ENCODE results near the gene KRT3. TPM values are rescaled to one million over a fixed set of nuclear protein-coding genes. Genes with fewer than 3 reads are reported as not detected.

The KRT3 gene
- total RNA-seq, 1 experiment from 2014 or later = not detected

DNA sequence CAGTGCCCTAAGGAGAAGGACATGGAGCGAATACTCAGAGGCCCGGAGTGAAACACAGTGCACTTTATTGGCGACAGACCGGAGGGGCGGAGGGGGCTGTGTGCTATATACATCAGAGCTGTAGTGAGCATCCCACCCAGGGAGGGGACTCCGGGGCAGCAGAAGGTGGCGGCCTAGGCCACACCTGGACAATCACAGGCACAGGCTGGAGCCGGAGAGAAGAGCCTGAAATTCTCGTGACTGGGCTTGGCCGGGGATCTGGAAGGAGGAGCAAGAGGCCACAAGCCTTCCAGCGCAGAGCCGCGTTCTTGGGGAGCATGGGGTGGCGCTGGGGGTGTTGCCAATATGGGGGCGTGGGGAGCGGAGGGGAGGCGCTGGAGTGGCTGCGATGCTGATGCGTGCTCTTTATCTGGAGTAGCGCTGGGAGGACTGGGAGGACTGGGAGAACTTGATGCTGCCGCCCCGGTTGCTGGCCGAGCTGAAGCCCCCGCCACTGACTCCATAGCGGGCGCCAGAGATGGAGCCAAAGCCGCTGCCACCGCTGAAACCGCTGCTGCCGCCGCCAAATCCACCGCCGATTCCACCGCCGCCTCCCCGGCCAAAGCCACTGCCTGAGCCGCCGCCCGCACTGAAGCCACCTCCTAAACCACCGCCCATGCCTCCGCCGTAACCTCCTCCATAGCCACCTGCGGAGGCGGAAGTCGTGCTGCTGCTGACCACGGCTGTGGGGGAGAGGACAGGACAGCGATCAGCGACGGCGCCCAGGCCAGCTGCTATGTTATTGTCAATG is 6.1 kb downstream of the KRT3 start:
- TF ChIP-seq ZFX (IDR thresholded peaks at IDR 0.05) (no peak), ELF1 (IDR thresholded peaks at IDR 0.05; ENCODE audit: borderline replicate concordance, low read depth) (no peak), TCF7L2 (IDR thresholded peaks at IDR 0.05; ENCODE audit: borderline replicate concordance, extremely low read depth, insufficient read depth, insufficient read length) (no peak), JUND (IDR thresholded peaks at IDR 0.05) (no peak), CEBPB (IDR thresholded peaks at IDR 0.05; ENCODE audit: low read depth) (no peak), POLR2AphosphoS5 (IDR thresholded peaks at IDR 0.05; ENCODE audit: low read depth, low read length) (no peak), ZNF274 (IDR thresholded peaks at IDR 0.05; ENCODE audit: low read depth, low read length) (no peak), EZH2phosphoT487 (IDR thresholded peaks at IDR 0.05; ENCODE audit: borderline replicate concordance) (no peak), FOSL1 (IDR thresholded peaks at IDR 0.05; ENCODE audit: low read depth) (no peak), SRF (IDR thresholded peaks at IDR 0.05; ENCODE audit: low read depth) (no peak), SP1 (IDR thresholded peaks at IDR 0.05; ENCODE audit: low read depth) (no peak), CBX3 (IDR thresholded peaks at IDR 0.05; ENCODE audit: low read depth) (no peak), POLR2A (IDR thresholded peaks at IDR 0.05; ENCODE audit: borderline replicate concordance, extremely low read depth, insufficient read depth, insufficient read length) (no peak), EGR1 (IDR thresholded peaks at IDR 0.05; ENCODE audit: low read depth) (no peak)
- TF ChIP-seq, protein P1, sequence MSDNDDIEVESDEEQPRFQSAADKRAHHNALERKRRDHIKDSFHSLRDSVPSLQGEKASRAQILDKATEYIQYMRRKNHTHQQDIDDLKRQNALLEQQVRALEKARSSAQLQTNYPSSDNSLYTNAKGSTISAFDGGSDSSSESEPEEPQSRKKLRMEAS (IDR thresholded peaks at IDR 0.05) = no peak
- TF ChIP-seq, protein P2, sequence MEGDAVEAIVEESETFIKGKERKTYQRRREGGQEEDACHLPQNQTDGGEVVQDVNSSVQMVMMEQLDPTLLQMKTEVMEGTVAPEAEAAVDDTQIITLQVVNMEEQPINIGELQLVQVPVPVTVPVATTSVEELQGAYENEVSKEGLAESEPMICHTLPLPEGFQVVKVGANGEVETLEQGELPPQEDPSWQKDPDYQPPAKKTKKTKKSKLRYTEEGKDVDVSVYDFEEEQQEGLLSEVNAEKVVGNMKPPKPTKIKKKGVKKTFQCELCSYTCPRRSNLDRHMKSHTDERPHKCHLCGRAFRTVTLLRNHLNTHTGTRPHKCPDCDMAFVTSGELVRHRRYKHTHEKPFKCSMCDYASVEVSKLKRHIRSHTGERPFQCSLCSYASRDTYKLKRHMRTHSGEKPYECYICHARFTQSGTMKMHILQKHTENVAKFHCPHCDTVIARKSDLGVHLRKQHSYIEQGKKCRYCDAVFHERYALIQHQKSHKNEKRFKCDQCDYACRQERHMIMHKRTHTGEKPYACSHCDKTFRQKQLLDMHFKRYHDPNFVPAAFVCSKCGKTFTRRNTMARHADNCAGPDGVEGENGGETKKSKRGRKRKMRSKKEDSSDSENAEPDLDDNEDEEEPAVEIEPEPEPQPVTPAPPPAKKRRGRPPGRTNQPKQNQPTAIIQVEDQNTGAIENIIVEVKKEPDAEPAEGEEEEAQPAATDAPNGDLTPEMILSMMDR (IDR thresholded peaks at IDR 0.05 in 2 of 3, conservative IDR thresholded peaks at IDR 0.05 in 1 of 3; ENCODE audit: borderline replicate concordance in 1 of 3, insufficient read depth in 1 of 3, low read depth in 2 of 3, low read length in 2 of 3) = no peak
- TF ChIP-seq, protein P3, sequence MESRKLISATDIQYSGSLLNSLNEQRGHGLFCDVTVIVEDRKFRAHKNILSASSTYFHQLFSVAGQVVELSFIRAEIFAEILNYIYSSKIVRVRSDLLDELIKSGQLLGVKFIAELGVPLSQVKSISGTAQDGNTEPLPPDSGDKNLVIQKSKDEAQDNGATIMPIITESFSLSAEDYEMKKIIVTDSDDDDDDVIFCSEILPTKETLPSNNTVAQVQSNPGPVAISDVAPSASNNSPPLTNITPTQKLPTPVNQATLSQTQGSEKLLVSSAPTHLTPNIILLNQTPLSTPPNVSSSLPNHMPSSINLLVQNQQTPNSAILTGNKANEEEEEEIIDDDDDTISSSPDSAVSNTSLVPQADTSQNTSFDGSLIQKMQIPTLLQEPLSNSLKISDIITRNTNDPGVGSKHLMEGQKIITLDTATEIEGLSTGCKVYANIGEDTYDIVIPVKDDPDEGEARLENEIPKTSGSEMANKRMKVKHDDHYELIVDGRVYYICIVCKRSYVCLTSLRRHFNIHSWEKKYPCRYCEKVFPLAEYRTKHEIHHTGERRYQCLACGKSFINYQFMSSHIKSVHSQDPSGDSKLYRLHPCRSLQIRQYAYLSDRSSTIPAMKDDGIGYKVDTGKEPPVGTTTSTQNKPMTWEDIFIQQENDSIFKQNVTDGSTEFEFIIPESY (IDR thresholded peaks at IDR 0.05; ENCODE audit: extremely low read depth, insufficient replicate concordance, low read length) = no peak
- no peaks in the 10 kb centered on the region for H3K79me2 ChIP-seq (ENCODE audit: insufficient read depth, low read length)
- BruUV-seq (replicated peaks) = no TSS peak
- peaks cover 0 to 8% of the 10 kb centered on the region in 2 experiments; a peak in 1 of 4 replicates for H3K4me1 ChIP-seq (ENCODE audit: control insufficient read depth in 1 of 2, insufficient read depth in 2 of 2, low read length in 2 of 2)
- ChIA-PET POLR2A (no interaction called here), CTCF (no interaction called here), RAD21 (ENCODE audit: low non-redundant PET in 1 of 2, low total read pairs in 2 of 2, uncharacterized antibody in 2 of 2, unreplicated experiment in 2 of 2) (no interaction called here)
- no peak overlapping the region for H2AFZ ChIP-seq (ENCODE audit: low read depth, low read length, poor library complexity, severe bottlenecking)
- no peak for DNase-seq (ENCODE audit: low read depth, low spot score)
- H3K4me2 ChIP-seq (ENCODE audit: low read length) = no peak overlapping the region
- H3K9me2 ChIP-seq (ENCODE audit: insufficient read depth) = no peaks in the 10 kb centered on the region
- H3K9me3 ChIP-seq (ENCODE audit: control insufficient read depth in 1 of 2, insufficient read depth in 1 of 2, low read depth in 1 of 2, low read length in 2 of 2) = no peaks in the 10 kb centered on the region
- H3K4me3 ChIP-seq (replicated peaks in 1 of 2; ENCODE audit: low read depth in 1 of 2, low read length in 2 of 2) = no peak overlapping the region
- no peaks in the 10 kb centered on the region for H4K20me1 ChIP-seq (ENCODE audit: insufficient read depth)
- peaks cover 5% of the 10 kb centered on the region; the same call in 1 of the 2 replicates for H3K27me3 ChIP-seq (ENCODE audit: insufficient read depth, low read length)
- ATAC-seq = no peak
- H3K9ac ChIP-seq (ENCODE audit: low read length) = no peak overlapping the region
- H3K27ac ChIP-seq (ENCODE audit: low read depth, low read length) = no peak overlapping the region
- no peaks in the 10 kb centered on the region for H3K36me3 ChIP-seq (ENCODE audit: control insufficient read depth in 1 of 2, insufficient read depth in 2 of 2, low read length in 2 of 2)
- intact Hi-C loops (cut with micrococcal nuclease) = no loop called here

Measured in HCT116 (cell line).